ENCODE measurements around the gene CPNE8. TPM values are rescaled to one million over a fixed set of nuclear protein-coding genes. Genes with fewer than 3 reads are reported as not detected.

Gene CPNE8
- total RNA-seq, 2 experiments from 2014 or later = not detected

GRCh38 chr12:38736821-38737220 lies 168.6 kb downstream of the CPNE8 start:
- no peak for DNase-seq (ENCODE audit: low spot score)
- no peak overlapping the region for H3K4me2 ChIP-seq (ENCODE audit: low read length)
- intact Hi-C loops (cut with micrococcal nuclease; ENCODE audit: unreplicated experiment) = no loop called here
- H3K79me2 ChIP-seq (ENCODE audit: insufficient read depth, low read depth, low read length) = no peaks in the 10 kb centered on the region
- POLR2A ChIA-PET = no interaction called here
- H4K20me1 ChIP-seq (ENCODE audit: insufficient read depth, low read length) = no peaks in the 10 kb centered on the region
- BruUV-seq (replicated peaks) = no TSS peak
- CTCF ChIA-PET (ENCODE audit: unreplicated experiment) = no interaction called here
- no peak overlapping the region for H3K27ac ChIP-seq (ENCODE audit: low read depth, low read length, poor library complexity, severe bottlenecking)
- H3K4me3 ChIP-seq (ENCODE audit: low read depth, low read length, poor library complexity, severe bottlenecking) = no peak overlapping the region
- H3K36me3 ChIP-seq (ENCODE audit: insufficient read depth, low read length) = no peaks in the 10 kb centered on the region
- no peaks in the 10 kb centered on the region for H3K4me1 ChIP-seq (ENCODE audit: insufficient read depth, low read length, poor library complexity, severe bottlenecking)
- H3K9me2 ChIP-seq (ENCODE audit: insufficient read depth, low read length) = no peaks in the 10 kb centered on the region
- no peaks in the 10 kb centered on the region for H3K9me3 ChIP-seq (ENCODE audit: low read length)
- TF ChIP-seq CTCF (conservative IDR thresholded peaks at IDR 0.05; ENCODE audit: low read length) = no peak
- TF ChIP-seq EZH2phosphoT487 (IDR thresholded peaks at IDR 0.05; ENCODE audit: borderline replicate concordance, low read depth, low read length) = no peak
- no peak overlapping the region for H2AFZ ChIP-seq (ENCODE audit: low read length)

- no peak for DNase-seq (ENCODE audit: low spot score)
- Histone ChIP-seq H4K20me1 (ENCODE audit: insufficient read depth, low read length) (no peaks in the 10 kb centered on the region), H2AFZ (ENCODE audit: low read length) (no peak overlapping the region), H3K4me1 (ENCODE audit: insufficient read depth, low read length, poor library complexity, severe bottlenecking) (no peaks in the 10 kb centered on the region), H3K4me2 (ENCODE audit: low read length) (no peak overlapping the region), H3K4me3 (ENCODE audit: low read depth, low read length, poor library complexity, severe bottlenecking) (no peak overlapping the region), H3K79me2 (ENCODE audit: insufficient read depth, low read depth, low read length) (no peaks in the 10 kb centered on the region), H3K9me3 (ENCODE audit: low read length) (no peaks in the 10 kb centered on the region), H3K9me2 (ENCODE audit: insufficient read depth, low read length) (no peaks in the 10 kb centered on the region), H3K27ac (ENCODE audit: low read depth, low read length, poor library complexity, severe bottlenecking) (no peak overlapping the region), H3K36me3 (ENCODE audit: insufficient read depth, low read length) (no peaks in the 10 kb centered on the region)
- BruUV-seq (replicated peaks) = no TSS peak
- CTCF ChIA-PET (ENCODE audit: unreplicated experiment) = no interaction called here
- TF ChIP-seq CTCF (conservative IDR thresholded peaks at IDR 0.05; ENCODE audit: low read length) = no peak
- TF ChIP-seq EZH2phosphoT487 (IDR thresholded peaks at IDR 0.05; ENCODE audit: borderline replicate concordance, low read depth, low read length) = no peak
- POLR2A ChIA-PET = no interaction called here
- intact Hi-C loops (cut with micrococcal nuclease; ENCODE audit: unreplicated experiment) = no loop called here
Observed at GRCh38 chr12:38732761-38733160, 172.6 kb downstream of the CPNE8 start.

GRCh38 chr12:38728894-38729293 lies 176.5 kb downstream of the CPNE8 start:
- CTCF ChIA-PET (ENCODE audit: unreplicated experiment) = no interaction called here
- POLR2A ChIA-PET = interaction anchor here (1.6 kb wide), 1 partner anchor 17 kb away, joined by 5 read pairs; no protein-coding TSS in a partner anchor

More at GRCh38 chr12:38728894-38729293, 176.5 kb downstream of the CPNE8 start:
- BruUV-seq (replicated peaks) = no TSS peak
- Histone ChIP-seq H3K79me2 (ENCODE audit: insufficient read depth, low read depth, low read length) (no peaks in the 10 kb centered on the region), H3K4me2 (ENCODE audit: low read length) (no peak overlapping the region), H3K9me2 (ENCODE audit: insufficient read depth, low read length) (no peaks in the 10 kb centered on the region), H3K27ac (ENCODE audit: low read depth, low read length, poor library complexity, severe bottlenecking) (no peak overlapping the region), H3K4me3 (ENCODE audit: low read depth, low read length, poor library complexity, severe bottlenecking) (no peak overlapping the region), H3K4me1 (ENCODE audit: insufficient read depth, low read length, poor library complexity, severe bottlenecking) (no peaks in the 10 kb centered on the region), H2AFZ (ENCODE audit: low read length) (no peak overlapping the region), H4K20me1 (ENCODE audit: insufficient read depth, low read length) (no peaks in the 10 kb centered on the region), H3K9me3 (ENCODE audit: low read length) (no peaks in the 10 kb centered on the region), H3K36me3 (ENCODE audit: insufficient read depth, low read length) (no peaks in the 10 kb centered on the region)
- intact Hi-C loops (cut with micrococcal nuclease; ENCODE audit: unreplicated experiment) = no loop called here
- TF ChIP-seq EZH2phosphoT487 (IDR thresholded peaks at IDR 0.05; ENCODE audit: borderline replicate concordance, low read depth, low read length) (no peak), CTCF (conservative IDR thresholded peaks at IDR 0.05; ENCODE audit: low read length) (no peak)
- DNase-seq (ENCODE audit: low spot score) = no peak

All from OCI-LY7 (cell line).